SKM-1 treated with dmso at 0.1 percent for 144 hours (cell line): ENCODE results near the gene MLN.
"Not testable (repeated sequence)": the region's sequence is repeated elsewhere in the genome, so short reads cannot be mapped to it uniquely, and the experiment has no call there.

Source experiments
- DNase-seq: peaks from one replicate; lab custom pipeline; 2025; ENCODE audit not compliant: unreplicated experiment; lab: John Stamatoyannopoulos, UW

Gene MLN

DNA sequence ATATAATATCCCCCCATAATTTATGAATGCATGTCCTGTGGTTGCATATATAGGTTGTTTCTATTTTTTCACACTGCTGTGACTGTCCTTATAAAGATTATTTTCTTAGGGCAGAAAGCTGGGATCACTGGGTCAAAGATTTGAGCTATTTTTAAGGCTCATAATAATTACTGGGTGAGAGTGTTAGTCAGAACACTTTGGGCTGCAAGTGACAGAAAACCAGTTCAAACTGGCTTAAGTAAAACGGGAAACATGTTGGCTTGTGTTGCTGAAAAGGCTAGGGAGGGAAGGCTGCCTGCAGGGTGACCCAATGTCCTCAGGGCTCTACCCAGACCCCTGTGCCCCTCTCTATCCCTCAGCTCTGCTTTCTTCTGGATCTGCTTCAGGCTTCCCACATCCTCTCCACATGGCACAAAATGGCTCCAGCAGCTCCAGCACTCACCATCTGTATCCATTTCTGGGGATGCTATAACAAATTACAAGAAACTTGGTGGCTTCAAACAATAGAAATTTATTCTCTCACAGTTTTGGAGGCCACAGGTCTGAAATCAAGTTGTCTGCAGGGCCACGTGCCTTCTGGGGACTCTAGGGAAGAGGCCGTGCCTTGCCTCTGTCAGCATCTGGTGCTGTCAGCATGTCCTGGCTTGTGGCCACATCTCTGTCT is 33.1 kb upstream of the MLN start:
- DNase-seq: no peak

DNA sequence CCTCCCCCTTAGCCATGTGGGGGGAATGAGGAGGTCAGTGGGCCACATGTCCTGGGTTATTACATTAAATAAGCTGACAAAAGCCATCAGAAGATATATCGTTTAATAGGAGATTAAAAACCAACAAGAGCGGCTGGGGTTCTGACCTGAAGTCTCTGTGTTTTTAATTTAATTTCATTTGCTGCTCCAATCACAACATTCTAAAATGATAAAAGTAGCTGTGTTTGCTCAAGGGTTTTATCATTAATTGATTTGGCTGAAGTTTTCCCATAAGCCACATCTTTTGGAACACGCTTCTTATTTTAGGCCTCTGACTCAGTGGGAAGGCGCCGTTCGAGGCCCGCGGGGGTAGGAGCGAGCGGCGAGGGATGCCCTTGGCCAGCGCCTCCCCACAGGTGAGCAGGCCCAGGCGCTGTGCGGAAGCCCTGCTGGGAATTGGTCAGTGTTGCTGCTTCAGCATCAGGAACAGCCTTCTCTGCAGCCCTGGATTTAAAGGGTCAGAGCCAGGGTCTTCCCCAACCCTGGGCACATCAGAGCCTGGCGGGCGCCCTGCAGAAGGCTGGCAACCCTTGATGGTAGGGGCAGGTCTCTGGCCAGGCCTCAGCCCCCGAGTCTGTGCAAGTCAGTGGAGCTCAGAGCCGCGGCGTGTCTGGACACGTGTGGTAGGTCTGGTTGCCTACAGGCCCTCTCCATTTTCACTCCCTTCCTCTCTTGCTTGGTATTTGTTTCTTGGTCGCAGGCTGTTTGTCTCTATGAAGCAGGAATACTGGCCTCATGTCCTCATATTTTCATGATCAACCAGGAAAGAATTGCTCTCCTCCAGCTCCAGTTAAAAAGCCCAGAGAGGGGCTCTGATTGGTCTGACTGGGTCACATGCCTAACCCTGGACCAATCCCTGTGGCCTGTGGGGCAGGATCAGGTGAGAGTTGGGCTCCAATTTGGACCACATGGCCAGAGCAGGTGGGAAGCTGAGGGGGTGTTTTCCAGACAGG is 30.9 kb upstream of the MLN start:
- no peak for DNase-seq

DNA sequence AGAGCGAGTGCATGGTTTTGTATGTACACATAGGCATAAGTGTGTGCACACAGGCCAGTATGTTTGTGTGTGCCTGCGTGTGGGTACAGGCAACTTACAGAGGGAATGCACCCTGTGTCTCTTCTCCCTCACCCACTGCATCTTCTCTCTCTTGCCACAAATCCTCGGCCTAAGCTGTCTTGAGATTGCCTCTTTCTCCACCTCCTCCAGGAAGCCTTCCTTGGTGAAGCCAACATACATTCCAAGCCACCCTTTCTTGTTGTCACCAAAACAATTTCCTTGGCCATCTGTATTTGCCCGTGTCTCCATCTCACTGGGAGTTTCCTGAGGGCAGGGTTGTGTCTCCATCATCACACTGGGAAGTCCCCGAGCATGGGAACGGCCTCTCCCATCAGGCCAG is 29.8 kb upstream of the MLN start:
- DNase-seq: no peak

DNA sequence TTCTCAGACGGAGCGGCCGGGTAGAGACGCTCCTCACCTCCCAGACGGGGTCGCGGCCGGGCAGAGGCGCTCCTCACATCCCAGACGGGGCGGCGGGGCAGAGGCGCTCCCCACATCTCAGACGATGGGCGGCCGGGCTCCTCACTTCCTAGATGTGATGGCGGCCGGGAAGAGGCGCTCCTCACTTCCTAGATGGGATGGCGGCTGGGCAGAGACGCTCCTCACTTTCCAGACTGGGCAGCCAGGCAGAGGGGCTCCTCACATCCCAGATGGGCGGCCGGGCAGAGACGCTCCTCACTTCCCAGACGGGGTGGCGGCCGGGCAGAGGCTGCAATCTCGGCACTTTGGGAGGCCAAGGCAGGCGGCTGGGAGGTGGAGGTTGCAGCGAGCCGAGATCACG is 29.0 kb upstream of the MLN start:
- DNase-seq: not testable (repeated sequence)

DNA sequence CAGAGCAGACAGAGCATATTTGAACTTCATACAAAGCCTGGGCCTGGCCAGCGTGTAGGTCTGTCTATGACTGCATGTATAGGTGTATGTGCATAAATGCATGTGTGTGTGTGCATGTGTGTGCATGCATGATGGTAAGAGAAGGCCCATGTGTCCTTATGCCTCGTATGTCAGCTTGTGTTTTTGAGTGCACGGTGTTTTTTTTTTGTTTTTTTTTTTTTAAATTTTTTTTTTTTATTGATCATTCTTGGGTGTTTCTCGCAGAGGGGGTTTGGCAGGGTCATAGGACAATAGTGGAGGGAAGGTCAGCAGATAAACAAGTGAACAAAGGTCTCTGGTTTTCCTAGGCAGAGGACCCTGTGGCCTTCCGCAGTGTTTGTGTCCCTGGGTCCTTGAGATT is 27.9 kb upstream of the MLN start:
- DNase-seq: not testable (repeated sequence)

DNA sequence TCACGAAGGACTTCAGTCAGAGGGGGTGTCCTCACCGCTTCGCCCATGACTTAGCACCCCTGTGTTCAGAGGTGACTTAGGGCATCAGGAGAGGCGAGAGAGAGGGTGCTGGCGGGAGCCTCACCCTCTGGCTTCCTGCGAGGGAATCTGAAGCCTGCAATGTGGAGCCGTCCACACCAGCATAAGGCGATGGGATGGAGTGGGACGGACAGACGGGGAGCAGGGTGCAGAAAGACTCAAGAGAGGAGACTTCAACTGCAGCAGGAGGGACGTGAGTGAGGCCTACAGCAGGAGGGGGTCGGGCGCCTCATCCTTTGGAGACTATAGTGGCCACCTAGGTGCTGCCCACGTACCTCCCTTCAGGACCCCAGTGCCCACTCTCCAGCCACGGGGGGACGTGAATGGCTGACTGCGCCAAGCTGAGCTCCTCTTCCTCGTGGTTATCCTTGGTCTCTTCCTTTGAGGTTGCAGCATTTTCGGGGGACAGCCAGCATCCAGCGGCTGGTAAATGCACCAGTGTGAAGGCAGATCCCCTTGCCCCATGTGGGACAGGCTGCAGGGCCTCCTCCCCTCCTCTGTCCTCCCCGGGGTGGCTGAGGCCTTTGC is 26.9 kb upstream of the MLN start:
- no peak for DNase-seq

DNA sequence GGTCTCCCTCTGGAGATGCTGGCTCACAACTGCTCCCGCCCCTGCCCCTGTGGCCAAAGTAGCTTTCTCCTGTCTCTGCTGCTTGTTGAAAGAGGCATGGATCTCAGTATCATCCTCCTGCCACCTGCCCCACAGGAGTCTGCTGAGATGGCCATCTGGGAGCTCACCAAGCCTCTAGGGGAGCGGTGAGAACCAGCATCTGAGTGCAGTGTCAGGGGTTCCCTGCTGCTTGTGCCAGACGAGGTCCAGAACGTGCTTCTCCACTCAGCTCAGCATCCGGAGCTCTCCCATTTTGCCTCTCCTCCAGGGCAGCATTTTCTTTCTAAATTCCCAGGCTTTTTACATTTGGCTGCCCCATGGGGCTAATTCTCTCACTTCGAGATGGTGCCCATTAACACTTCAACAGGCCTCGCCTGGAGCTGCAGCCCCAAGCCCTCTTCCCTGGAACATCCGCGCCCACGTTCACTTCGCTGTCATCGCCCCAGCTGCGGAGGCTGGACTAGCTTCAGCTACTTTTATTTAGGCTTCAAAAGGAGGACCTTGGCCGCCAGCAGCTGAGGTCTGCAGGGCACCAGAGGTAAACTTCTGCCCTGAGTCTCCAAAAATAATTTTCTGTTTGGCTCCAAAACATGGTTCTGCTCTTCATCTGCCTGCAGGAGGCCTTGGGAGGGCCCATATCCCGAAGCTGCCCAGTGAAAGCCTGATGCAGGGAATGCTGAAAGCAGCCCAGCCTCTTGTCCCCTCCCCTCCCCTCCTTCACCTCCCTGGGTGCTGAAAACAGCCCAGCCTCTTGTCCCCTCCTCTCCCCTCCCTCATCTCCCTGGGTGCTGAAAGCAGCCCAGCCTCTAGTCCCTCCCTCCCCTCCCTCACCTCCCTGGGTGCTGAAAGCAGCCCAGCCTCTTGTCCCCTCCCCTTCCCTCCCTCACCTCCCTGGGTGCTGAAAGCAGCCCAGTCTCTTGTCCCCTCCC is 25.2 kb upstream of the MLN start:
- DNase-seq: no peak

DNA sequence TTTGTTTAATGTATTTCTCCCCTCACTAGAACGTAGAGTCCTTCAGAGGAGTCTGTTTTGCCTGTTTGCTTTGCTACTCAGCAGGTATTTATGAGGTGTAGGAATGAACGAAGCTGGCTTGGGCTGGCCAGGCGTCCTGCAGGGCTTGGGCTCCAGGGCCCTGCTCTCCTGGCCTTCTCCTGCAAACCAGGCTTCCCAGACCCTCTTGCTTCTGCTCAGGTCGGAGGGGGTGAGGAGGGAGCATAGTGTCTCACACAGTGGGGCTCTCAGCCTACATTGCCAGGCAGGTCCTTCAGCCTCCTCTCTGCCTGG is 24.6 kb upstream of the MLN start:
- DNase-seq: no peak

DNA sequence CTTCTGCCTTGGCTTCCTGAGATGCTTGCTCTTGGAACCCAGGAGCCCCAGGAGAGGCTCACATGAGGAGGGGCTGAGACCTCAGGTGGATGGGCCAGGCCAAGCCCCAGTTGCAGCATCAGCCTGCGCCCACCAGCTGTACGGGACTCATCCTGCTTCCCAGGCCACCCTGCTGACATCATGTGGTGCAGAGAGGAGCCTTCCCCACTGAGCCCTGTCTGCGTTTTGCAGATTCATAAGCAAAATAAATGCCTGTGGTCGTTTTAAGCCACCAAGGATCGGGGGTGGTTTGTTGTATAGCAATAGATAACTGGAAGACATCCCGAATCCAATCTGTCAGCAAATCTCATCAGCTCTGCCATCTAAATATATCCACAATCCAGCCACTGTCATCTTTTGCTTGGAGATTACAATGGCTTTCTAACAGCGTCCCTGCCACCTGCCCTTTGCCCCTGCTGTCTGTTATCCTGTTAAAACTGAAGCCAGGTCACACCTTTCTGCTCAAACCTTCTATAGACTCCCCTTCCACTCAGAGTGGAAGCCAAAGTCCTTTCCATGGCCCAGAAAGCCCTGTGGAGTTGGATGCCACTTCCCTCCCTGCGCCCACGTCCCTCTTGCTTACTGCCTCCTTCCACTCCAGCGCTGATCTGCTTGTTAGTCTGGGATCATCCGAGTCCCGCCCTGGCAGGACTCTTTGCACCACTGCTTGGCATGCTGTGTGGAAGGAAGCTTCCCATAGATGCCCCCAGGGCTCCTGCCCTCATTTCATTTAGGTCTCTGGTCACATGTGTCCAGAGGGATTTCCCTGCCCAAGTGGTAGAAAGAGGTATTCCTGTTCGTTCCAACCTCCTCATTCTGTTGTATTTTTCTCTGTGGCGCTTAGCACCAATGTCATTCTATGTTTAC is 24.0 kb upstream of the MLN start:
- DNase-seq: no peak

DNA sequence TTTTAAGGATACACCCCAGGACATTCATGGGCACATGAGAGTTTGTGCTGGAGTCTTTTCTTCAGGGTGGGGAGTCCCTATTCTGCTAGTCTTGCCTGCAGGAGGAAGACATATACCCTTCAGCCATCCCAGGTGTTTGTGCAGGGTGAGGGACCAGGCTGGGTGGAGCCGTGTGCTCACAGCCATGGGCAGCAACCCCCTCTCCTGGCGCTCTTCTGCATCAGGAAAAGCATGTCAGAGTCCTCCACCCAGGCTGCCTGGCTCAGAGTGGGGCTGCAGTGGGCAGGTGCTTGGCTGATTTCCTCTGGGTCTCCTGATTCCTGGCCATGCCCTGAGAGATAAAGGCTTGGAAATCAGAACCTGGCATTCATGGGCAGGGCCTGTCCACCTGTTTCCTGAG is 22.7 kb upstream of the MLN start:
- DNase-seq: no peak

DNA sequence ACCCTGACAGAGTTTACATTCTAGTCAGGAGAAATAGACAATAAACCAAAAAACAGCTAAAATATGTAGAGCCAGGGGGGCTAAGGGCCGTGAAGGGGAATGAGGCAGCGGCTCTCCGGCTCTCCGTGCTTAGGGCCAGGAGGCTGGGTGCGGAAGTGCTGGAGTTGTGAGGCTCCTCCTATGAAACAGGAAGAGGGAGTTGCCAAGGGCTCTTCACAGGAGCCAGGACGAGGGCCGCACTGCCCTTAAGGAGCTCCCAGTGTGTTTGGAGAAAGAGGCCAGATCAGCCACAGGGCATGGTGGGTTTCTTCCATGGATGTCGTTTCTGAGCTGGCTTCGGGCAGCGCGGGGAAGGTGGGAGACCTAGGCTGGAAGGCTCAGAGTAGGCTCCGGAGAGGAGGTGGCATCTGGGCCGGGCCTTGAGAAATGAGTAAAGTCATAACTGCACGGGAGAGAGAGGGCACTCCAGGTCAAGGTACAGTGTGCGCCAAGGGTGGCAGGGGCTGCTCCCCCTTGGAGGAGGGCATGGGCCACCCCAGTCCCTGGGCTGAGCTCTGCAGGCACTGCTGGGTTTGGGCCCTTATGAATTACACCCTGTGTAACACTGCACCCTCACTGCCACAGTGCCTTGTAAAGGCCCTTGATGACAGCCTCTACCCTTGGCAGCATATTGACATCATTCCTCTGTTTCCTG is 20.8 kb upstream of the MLN start:
- no peak for DNase-seq

DNA sequence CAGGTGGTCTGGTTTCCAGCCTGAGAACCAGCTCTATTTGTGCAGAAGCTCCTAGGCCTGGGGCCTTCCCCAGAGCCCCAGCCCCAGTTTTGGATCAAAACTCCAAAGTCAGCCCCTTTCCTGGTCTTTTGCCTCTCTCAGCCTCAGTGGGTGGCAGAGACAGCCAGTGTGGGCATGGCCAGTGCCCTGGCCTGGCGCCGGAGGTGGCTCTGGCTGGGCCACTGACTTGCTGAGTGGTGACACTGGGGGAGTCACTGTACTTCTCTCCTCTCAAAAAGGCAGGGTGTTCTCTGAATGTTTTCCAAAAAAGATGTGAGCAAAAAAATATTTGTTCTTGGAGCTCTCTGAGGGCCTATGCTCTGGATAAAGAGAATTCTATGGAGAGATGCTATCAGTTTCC is 20.0 kb upstream of the MLN start:
- DNase-seq: no peak

DNA sequence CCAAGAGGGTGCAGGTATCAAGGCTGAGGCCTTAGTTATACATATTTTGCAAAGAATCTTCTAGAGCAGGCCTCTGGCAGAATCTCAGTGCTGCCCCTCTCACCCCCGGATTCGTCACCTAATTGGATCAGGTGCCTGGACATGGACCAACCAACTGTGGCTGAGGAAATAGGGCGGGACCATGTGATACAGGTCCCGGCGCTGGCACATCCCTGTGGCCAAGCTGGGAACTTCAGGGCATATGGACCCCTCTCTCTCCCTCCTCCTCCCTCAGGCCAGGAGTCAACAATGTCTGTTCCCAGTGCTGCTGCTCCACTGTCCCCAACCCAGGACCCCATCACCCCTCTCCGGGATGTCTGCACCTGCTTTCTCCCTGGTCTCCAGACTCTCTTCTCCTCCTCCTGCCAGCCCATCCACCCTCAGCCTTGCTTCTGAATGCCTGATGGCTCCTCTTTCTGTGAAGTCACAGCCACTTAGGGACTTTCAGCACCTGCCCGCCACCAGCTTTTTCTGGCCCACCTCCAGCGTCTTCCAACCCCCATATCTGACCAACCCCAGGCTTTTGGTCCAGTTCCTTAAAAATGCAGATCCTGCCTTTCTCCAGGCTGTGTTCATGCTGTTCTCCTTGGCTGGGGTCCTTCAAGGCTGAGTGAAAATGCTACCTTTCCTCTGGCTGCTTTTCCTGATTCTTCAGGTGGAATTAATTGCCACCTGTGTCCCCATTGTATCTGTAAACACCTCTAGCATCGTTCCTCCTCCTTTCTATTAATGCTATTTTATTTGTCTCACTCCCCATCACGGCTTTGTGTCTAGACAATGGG is 19.0 kb upstream of the MLN start:
- no peak for DNase-seq

DNA sequence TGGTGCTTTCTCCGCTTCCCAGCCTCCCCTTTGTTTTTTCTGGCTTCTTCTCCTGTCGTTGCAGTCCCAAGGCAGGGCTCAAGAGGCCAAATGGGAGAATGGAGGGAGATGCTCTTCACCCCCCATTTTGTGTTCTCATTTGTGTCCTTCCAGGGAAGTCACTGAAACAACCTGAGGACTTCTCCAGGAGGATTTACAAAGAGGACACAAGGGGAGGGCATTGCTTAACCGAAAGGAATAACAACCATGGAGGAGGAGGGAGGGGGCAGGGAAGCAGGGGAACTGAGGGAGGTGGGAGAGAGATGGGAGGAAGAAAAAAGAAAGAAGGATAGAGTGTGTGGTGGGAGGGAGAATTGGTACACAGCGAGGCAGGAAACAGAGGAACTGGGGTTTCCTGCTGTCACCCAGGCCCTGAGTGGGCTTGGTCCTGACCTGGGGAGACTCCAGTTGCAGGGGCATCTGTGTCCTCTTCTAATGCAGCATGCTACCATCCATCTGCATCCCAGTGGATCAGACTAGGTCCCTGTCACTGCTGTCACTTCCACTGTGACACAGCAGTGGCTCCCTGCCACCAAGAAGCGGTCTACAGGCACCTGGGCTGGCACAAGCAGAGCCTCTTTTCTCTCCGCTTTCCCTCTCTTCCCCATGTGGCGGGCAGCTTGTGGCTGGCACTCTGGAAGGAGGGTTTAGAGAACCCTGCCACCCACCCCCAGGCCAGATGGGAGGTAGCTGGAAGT is 17.1 kb upstream of the MLN start:
- DNase-seq: no peak

DNA sequence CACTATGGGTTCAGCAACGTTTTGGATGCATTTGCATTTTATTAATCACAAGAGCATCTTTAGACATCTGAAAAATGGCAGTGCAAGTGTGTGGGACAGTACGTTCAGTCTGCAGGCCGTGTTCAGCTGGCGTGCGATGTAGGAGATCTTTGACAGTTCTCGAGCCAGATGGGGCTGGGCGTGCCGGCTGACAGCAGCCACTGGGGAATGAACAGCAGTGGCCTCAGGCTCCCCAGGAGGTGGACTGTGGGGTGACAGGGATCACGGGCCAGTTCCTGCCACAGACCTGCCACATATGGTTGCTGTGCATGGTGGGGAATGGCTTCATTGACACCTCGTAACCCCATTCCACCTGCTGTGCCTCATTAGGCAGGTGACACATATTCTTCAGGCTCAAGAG is 16.4 kb upstream of the MLN start:
- DNase-seq: no peak

DNA sequence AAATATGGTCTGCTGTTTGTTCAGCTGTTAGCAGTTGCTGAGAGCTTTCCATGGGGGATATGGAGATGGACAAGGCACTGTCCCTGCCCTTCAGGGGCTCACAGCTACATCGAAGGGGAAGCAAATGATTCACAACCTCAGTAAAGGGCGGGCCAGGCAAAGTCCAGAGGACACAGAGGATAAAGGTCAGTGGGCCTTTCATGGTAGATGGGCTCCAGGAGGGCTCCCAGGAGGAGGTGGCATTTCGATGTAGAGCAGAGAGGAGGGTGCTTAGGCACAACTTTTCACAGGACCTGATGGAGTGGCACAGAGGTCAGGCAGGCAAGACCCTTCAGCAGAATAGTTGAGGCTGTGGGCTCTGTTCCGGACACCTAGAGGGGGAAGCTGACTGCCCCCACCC is 15.2 kb upstream of the MLN start:
- no peak for DNase-seq

DNA sequence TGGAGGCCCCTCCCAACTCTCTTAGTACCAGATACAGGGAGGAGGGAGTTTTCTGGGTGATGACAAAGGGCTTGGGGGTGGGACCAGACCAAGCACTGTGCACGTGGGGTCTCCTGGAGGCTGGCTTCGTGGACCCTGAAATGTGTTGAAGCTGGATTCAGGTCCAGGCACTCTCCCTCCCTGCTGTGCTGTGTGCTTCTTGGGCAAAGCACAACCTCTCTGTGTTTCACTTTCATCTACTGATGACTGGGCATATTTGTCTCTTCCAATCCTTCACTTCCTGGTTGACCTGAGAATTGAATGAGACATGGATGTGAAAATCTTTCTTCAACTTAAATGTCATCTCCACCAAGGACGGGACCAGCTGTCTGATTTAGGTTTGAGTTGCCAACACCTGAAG is 14.5 kb upstream of the MLN start:
- no peak for DNase-seq

DNA sequence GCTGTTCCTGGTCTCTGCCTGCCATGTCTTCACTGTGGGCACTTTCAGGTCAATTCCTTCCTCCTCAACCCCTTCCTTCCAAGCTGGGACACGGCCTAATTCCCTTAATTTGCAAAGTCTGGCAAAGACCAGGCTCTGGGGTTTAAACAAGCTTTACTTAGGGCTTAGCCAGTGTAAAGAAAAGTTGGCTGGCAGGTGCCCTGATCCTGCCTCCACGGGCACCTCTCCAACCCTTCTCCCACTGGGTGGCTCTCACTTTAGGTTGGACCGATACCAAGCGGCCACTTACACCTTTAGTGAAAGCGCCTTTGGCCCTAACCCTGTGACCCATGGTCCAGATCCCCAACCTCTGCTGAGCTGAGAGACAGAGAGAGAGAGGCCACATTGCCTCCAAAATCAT is 13.7 kb upstream of the MLN start:
- DNase-seq: no peak
